A549 (cell line): ENCODE measurements around the gene AR. TPM values are rescaled to one million over a fixed set of nuclear protein-coding genes. Genes with fewer than 3 reads are reported as not detected.

Source experiments
- ATAC-seq, 2 experiments: fragments of 200-7000 bp in 1 of 2; fragments of >200 bp in 1 of 2; cut with Nextera tagmentation in 1 of 2; cut with Tn5 transposase in 1 of 2; 3 replicates each; pipeline versions ENCODE4 v1.8.0 to v1.9.1; 2018 to 2020; ENCODE audit warnings: mild to moderate bottlenecking in 1 of 2, moderate library complexity in 1 of 2
- CTCF ChIA-PET: fragments of 300-600 bp; sonication (Branson Sonifier 250); formaldehyde crosslinking; extraction: SDS; loops from one replicate; lab custom pipeline; 2021; ENCODE audit warnings: antibody characterized with exemption, inconsistent platforms; lab: Yijun Ruan, JAX
- POLR2A ChIA-PET: fragments of 350-600 bp; formaldehyde crosslinking; extraction: SDS; loops from one replicate; lab custom pipeline; 2021; ENCODE audit warnings: antibody characterized with exemption, inconsistent platforms; lab: Yijun Ruan, JAX
- DNase-seq, 2 experiments: peaks; one replicate each; pipeline versions ENCODE4 v3.0.0 to v3.0.0-alpha.2; 2011 to 2016; ENCODE audit warnings: low read depth in 1 of 2, low spot score in 1 of 2
- FAIRE-seq: peaks from 2 replicates; lab custom pipeline; 2011; peaks lifted over from hg19 to GRCh38; lab: Jason Lieb, UNC
- H3K27ac ChIP-seq, 2 experiments: fragments of >200 bp; sonication (Bioruptor Twin); formaldehyde crosslinking; 3 replicates each; pipeline ENCODE4 v1.5.1; 2016 to 2017
- H3K4me1 ChIP-seq: fragments of >200 bp; sonication (Bioruptor Twin); formaldehyde crosslinking; 3 replicates; pipeline ENCODE4 v1.6.1; 2016
- H3K4me2 ChIP-seq: fragments of >200 bp; sonication (Bioruptor Twin); formaldehyde crosslinking; 3 replicates; pipeline ENCODE4 v1.6.1; 2016
- H3K4me3 ChIP-seq: fragments of >200 bp; sonication (Bioruptor Twin); formaldehyde crosslinking; 3 replicates; pipeline ENCODE4 v1.5.1; 2016
- H3K9me3 ChIP-seq: fragments of >200 bp; sonication (Bioruptor Twin); formaldehyde crosslinking; 3 replicates; pipeline ENCODE4 v1.6.1; 2016
- ATOH8 ChIP-seq: fragments of 250-450 bp; sonication (Bioruptor Pico); IDR thresholded peaks from 2 replicates; pipeline ENCODE4 v1.5.0; 2020; ENCODE audit warnings: low read depth, mild to moderate bottlenecking, moderate library complexity
- BCL3 ChIP-seq: fragments of >200 bp; sonication (Bioruptor Twin); formaldehyde crosslinking; IDR thresholded peaks from 3 replicates; pipeline ENCODE4 v1.6.1; 2016
- CHD2 ChIP-seq: fragments of 150-350 bp; IDR thresholded peaks from 2 replicates; pipeline ENCODE4 v1.6.1; 2014; ENCODE audit warnings: low read length; ENCODE audit not compliant: partially characterized antibody
- E2F6 ChIP-seq: IDR thresholded peaks from 2 replicates; pipeline ENCODE4 v1.6.1; 2012; ENCODE audit warnings: low read depth, borderline replicate concordance
- FOXS1 ChIP-seq: fragments of 250-450 bp; sonication (Bioruptor Pico); IDR thresholded peaks from 2 replicates; pipeline ENCODE4 v1.5.0; 2020; ENCODE audit warnings: mild to moderate bottlenecking, moderate library complexity
- HDAC2 ChIP-seq: fragments of 200-600 bp; sonication (generic); IDR thresholded peaks from 2 replicates; pipeline ENCODE4 v1.6.1; 2016
- HES2 ChIP-seq: fragments of >200 bp; sonication (Bioruptor Twin); formaldehyde crosslinking; IDR thresholded peaks from 2 replicates; pipeline ENCODE4 v1.6.1; 2016
- HEYL ChIP-seq: fragments of 250-450 bp; sonication (Bioruptor Pico); IDR thresholded peaks from 2 replicates; pipeline ENCODE4 v1.8.0; 2021; ENCODE audit warnings: mild to moderate bottlenecking, moderate library complexity
- HMGXB4 ChIP-seq: fragments of 250-450 bp; sonication (Bioruptor Pico); IDR thresholded peaks from 2 replicates; pipeline ENCODE4 v1.5.0; 2021; ENCODE audit warnings: mild to moderate bottlenecking, moderate library complexity, borderline replicate concordance
- HOXB5 ChIP-seq: fragments of 250-450 bp; sonication (Bioruptor Pico); IDR thresholded peaks from 2 replicates; pipeline ENCODE4 v1.5.0; 2020; ENCODE audit warnings: mild to moderate bottlenecking, moderate library complexity
- JUNB ChIP-seq: fragments of >200 bp; sonication (Bioruptor Twin); formaldehyde crosslinking; IDR thresholded peaks from 2 replicates; pipeline ENCODE4 v1.6.1; 2016
- KDM1A ChIP-seq: fragments of 200-600 bp; sonication (generic); IDR thresholded peaks from 2 replicates; pipeline ENCODE4 v1.6.1; 2016; ENCODE audit warnings: low read depth, mild to moderate bottlenecking
- KDM5A ChIP-seq: fragments of 200-600 bp; sonication (generic); IDR thresholded peaks from 2 replicates; pipeline ENCODE4 v1.6.1; 2016; ENCODE audit warnings: antibody characterized with exemption, mild to moderate bottlenecking
- MAFK ChIP-seq: fragments of 450-650 bp; IDR thresholded peaks from 2 replicates; pipeline ENCODE4 v1.6.1; 2014; ENCODE audit not compliant: partially characterized antibody
- MAZ ChIP-seq: fragments of 150-350 bp; IDR thresholded peaks from 2 replicates; pipeline ENCODE4 v1.6.1; 2014; ENCODE audit warnings: antibody characterized with exemption, low read depth, low read length, borderline replicate concordance
- NFE2L2 ChIP-seq: fragments of 150-350 bp; conservative IDR thresholded peaks from 2 replicates; pipeline ENCODE4 v1.6.1; 2014; ENCODE audit warnings: low read length
- NPAS2 ChIP-seq: fragments of 250-450 bp; sonication (Bioruptor Pico); IDR thresholded peaks from 2 replicates; pipeline ENCODE4 v1.8.0; 2022; ENCODE audit warnings: mild to moderate bottlenecking, moderate library complexity, borderline replicate concordance
- POLR2AphosphoS2 ChIP-seq: conservative IDR thresholded peaks from 2 replicates; pipeline ENCODE4 v1.6.1; 2012; ENCODE audit warnings: low read length, improper control_type of control experiment, inconsistent platforms
- RARB ChIP-seq: fragments of 250-450 bp; sonication (Bioruptor Pico); IDR thresholded peaks from 2 replicates; pipeline ENCODE4 v1.8.0; 2021; ENCODE audit warnings: mild to moderate bottlenecking, moderate library complexity
- REST ChIP-seq: fragments of 200-600 bp; sonication (generic); IDR thresholded peaks from 2 replicates; pipeline ENCODE4 v1.6.1; 2016; ENCODE audit warnings: antibody characterized with exemption, mild to moderate bottlenecking, moderate library complexity
- RFX5 ChIP-seq: fragments of 450-650 bp; IDR thresholded peaks from 2 replicates; pipeline ENCODE4 v1.7.1; 2014; ENCODE audit warnings: antibody characterized with exemption, mild to moderate bottlenecking, moderate library complexity
- RNF2 ChIP-seq: fragments of 200-600 bp; sonication (generic); IDR thresholded peaks from 2 replicates; pipeline ENCODE4 v1.6.1; 2016; ENCODE audit warnings: low read depth, mild to moderate bottlenecking, antibody characterized with exemption, moderate library complexity, borderline replicate concordance
- USF2 ChIP-seq: fragments of 450-650 bp; IDR thresholded peaks from 2 replicates; pipeline ENCODE4 v1.6.1; 2014; ENCODE audit warnings: antibody characterized with exemption
- ZFP36 ChIP-seq: fragments of 450-650 bp; IDR thresholded peaks from 2 replicates; pipeline ENCODE4 v1.6.1; 2014; ENCODE audit warnings: borderline replicate concordance; ENCODE audit not compliant: partially characterized antibody
- ZSCAN20 ChIP-seq: fragments of 250-450 bp; sonication (Bioruptor Pico); IDR thresholded peaks from 2 replicates; pipeline ENCODE4 v1.8.0; 2022; ENCODE audit warnings: mild to moderate bottlenecking, moderate library complexity
- WGBS: methylation state at CpG from one replicate; pipeline ENCODE4 v1.1.6; 2017; ENCODE audit errors: missing lambda C conversion rate; 5-methylcytosine and 5-hydroxymethylcytosine counted together
- polyA plus RNA-seq, 4 experiments: library from polyadenylated mRNA; depleted of rRNA in 3 of 4; stranded (reverse); fragments of >200 nt; fragmentation: RNase III in 1 of 4; extraction: RNeasy Plus Mini Kit Qiagen cat#74134 plus additional on column Dnase treatment in 1 of 4; gene quantifications; 2 replicates in 3 of 4; 3 replicates in 1 of 4; pipeline ENCODE4 v1.2.3, GENCODE V29; 2011 to 2017

Gene AR
- polyA plus RNA-seq, 2 of the 4 experiments (the other 2 are of a cell fraction): 2.2 to 8.7 TPM

GRCh38 chrX:67558267-67558666 is 14.4 kb downstream of the AR start:
- FAIRE-seq (no peak), DNase-seq (no peak), ATAC-seq (no peak)
- no peak overlapping the region for H3K4me2 ChIP-seq
- CTCF ChIA-PET: no interaction called here
- POLR2A ChIA-PET: no interaction called here
- no peaks in the 10 kb centered on the region for H3K9me3 ChIP-seq
- WGBS: 78% methylated on average over 1 of the region's 1 CpG
- TF ChIP-seq RARB (no peak), HDAC2 (no peak), ZSCAN20 (CRISPR knock-in tag) (no peak), MAFK (no peak), POLR2AphosphoS2 (no peak), REST (no peak), MAZ (no peak), NFE2L2 (no peak), NPAS2 (no peak), KDM5A (no peak), ZFP36 (no peak), JUNB (no peak), ATOH8 (no peak), FOXS1 (no peak), CHD2 (no peak)
- H3K4me3 ChIP-seq: no peak overlapping the region
- peaks cover 11% of the 10 kb centered on the region; the same call in 2 of the 3 replicates for H3K4me1 ChIP-seq
- H3K27ac ChIP-seq: no peak overlapping the region

- ATAC-seq (peak; percentile 78 to 89), FAIRE-seq (peak; percentile 7), DNase-seq (peak in 1 of 2 experiments; percentile 68)
- 10% methylated on average over 7 of the region's 7 CpGs for WGBS
- Histone ChIP-seq H3K9me3 (no peaks in the 10 kb centered on the region), H3K4me1 (peaks cover 37% of the 10 kb centered on the region), H3K27ac (peak overlapping the region; percentile 76 to 82), H3K4me3 (no peak overlapping the region), H3K4me2 (peak overlapping the region; percentile 58)
- POLR2A ChIA-PET: no interaction called here
- CTCF ChIA-PET: no interaction called here
- TF ChIP-seq HOXB5 (CRISPR knock-in tag): no peak
- no peak for TF ChIP-seq KDM1A
- no peak for TF ChIP-seq USF2
- TF ChIP-seq E2F6: no peak
- no peak for TF ChIP-seq RNF2
- TF ChIP-seq BCL3: no peak
- peak; percentile 51; the same call in 1 of the 2 replicates for TF ChIP-seq NFE2L2
- TF ChIP-seq RFX5: no peak
- TF ChIP-seq ZFP36: no peak
- TF ChIP-seq MAZ: no peak
- peak; percentile 85 for TF ChIP-seq MAFK
- TF ChIP-seq HEYL (CRISPR knock-in tag): no peak
- TF ChIP-seq HMGXB4 (CRISPR knock-in tag): no peak
- no peak for TF ChIP-seq NPAS2
- no peak for TF ChIP-seq HES2
These were observed 19.9 kb downstream of the AR start for GRCh38 chrX:67563469-67564448.
